GM12864 (cell line): ENCODE results near the gene RALGAPA1.

Source experiments
- DNase-seq: peaks from one replicate; pipeline ENCODE4 v3.0.0-alpha.2; 2011; ENCODE audit warnings: low read depth
- H3K4me3 ChIP-seq: 2 replicates; pipeline ENCODE4 v1.5.1; 2011; ENCODE audit warnings: mild to moderate bottlenecking, low read depth, low read length, control low read depth
- CTCF ChIP-seq: IDR thresholded peaks from 2 replicates; pipeline ENCODE4 v1.5.1; 2011; ENCODE audit warnings: low read depth, mild to moderate bottlenecking, moderate library complexity, low read length, control low read depth, inconsistent platforms; ENCODE audit errors: missing control alignments

The RALGAPA1 gene

GRCh38 chr14:35821564-35822411 is 12.7 kb upstream of the RALGAPA1 start:
- peak; percentile 85 for TF ChIP-seq CTCF
- DNase-seq, result no peak
- H3K4me3 ChIP-seq, result no peak overlapping the region

- no peak for TF ChIP-seq CTCF
- DNase-seq, result no peak
- H3K4me3 ChIP-seq, result no peak overlapping the region
Measured at GRCh38 chr14:35819591-35820540, 10.8 kb upstream of the RALGAPA1 start.

GRCh38 chr14:35818346-35819115 is 9.4 kb upstream of the RALGAPA1 start:
- DNase-seq, result no peak
- peak; percentile 51 for TF ChIP-seq CTCF
- no peak overlapping the region for H3K4me3 ChIP-seq

- peak; percentile 85 for TF ChIP-seq CTCF
- H3K4me3 ChIP-seq, result no peak overlapping the region
- DNase-seq, result peak; percentile 33
Measured at GRCh38 chr14:35814371-35815005, 5.4 kb upstream of the RALGAPA1 start.

GRCh38 chr14:35810963-35811362 is 1.9 kb upstream of the RALGAPA1 start:
- H3K4me3 ChIP-seq, result no peak overlapping the region
- no peak for DNase-seq
- TF ChIP-seq CTCF, result no peak

- no peak for TF ChIP-seq CTCF
- no peak overlapping the region; the same call in 1 of the 2 replicates for H3K4me3 ChIP-seq
- DNase-seq, result no peak
Measured at GRCh38 chr14:35809597-35809996, 502 bp upstream of the RALGAPA1 start.
